ENCODE measurements around the gene SOCS3.

Gene SOCS3

GRCh38 chr17:78376161-78376560 is 16.3 kb upstream of the SOCS3 start:
- DNase-seq (ENCODE audit: low read depth) = no peak
- TF ChIP-seq CTCF (IDR thresholded peaks at IDR 0.05; ENCODE audit: control insufficient read depth, extremely low read depth, insufficient read depth) = no peak
- H3K4me3 ChIP-seq (ENCODE audit: low read depth, low read length) = no peak overlapping the region

- DNase-seq (ENCODE audit: low read depth) = no peak
Observed at GRCh38 chr17:78375401-78376151, 15.7 kb upstream of the SOCS3 start.

GRCh38 chr17:78374631-78375274 is 14.9 kb upstream of the SOCS3 start:
- DNase-seq (ENCODE audit: low read depth) = no peak
- no peak overlapping the region for H3K4me3 ChIP-seq (ENCODE audit: low read depth, low read length)
- TF ChIP-seq CTCF (IDR thresholded peaks at IDR 0.05; ENCODE audit: control insufficient read depth, extremely low read depth, insufficient read depth) = no peak

More at GRCh38 chr17:78375401-78376151, 15.7 kb upstream of the SOCS3 start:
- H3K4me3 ChIP-seq (ENCODE audit: low read depth, low read length) = no peak overlapping the region
- TF ChIP-seq CTCF (IDR thresholded peaks at IDR 0.05; ENCODE audit: control insufficient read depth, extremely low read depth, insufficient read depth) = no peak

GRCh38 chr17:78374189-78374588 is 14.3 kb upstream of the SOCS3 start:
- TF ChIP-seq CTCF (IDR thresholded peaks at IDR 0.05; ENCODE audit: control insufficient read depth, extremely low read depth, insufficient read depth) = no peak
- DNase-seq (ENCODE audit: low read depth) = no peak
- no peak overlapping the region for H3K4me3 ChIP-seq (ENCODE audit: low read depth, low read length)

GRCh38 chr17:78372841-78373240 is 13.0 kb upstream of the SOCS3 start:
- no peak overlapping the region for H3K4me3 ChIP-seq (ENCODE audit: low read depth, low read length)
- no peak for TF ChIP-seq CTCF (IDR thresholded peaks at IDR 0.05; ENCODE audit: control insufficient read depth, extremely low read depth, insufficient read depth)

GRCh38 chr17:78371056-78371455 is 11.2 kb upstream of the SOCS3 start:
- no peak for DNase-seq (ENCODE audit: low read depth)
- no peak for TF ChIP-seq CTCF (IDR thresholded peaks at IDR 0.05; ENCODE audit: control insufficient read depth, extremely low read depth, insufficient read depth)

More at GRCh38 chr17:78372841-78373240, 13.0 kb upstream of the SOCS3 start:
- DNase-seq (ENCODE audit: low read depth) = no peak

More at GRCh38 chr17:78371056-78371455, 11.2 kb upstream of the SOCS3 start:
- H3K4me3 ChIP-seq (ENCODE audit: low read depth, low read length) = no peak overlapping the region

Data from LNCaP clone FGC (cell line).